ENCODE data around the gene DCAF6. TPM values are rescaled to one million over a fixed set of nuclear protein-coding genes. Genes with fewer than 3 reads are reported as not detected.
A peak's percentile ranks its signal among the peaks of the same experiment; 100 is the strongest.

Gene DCAF6
- total RNA-seq, 2 donors from 2014 or later = 28.1 to 33.0 TPM

GRCh38 chr1:167983797-167984420 lies 47.4 kb downstream of the DCAF6 start:
- ATAC-seq (no peak), DNase-seq (ENCODE audit: low spot score in 2 of 2) (no peak)
- Mint-ChIP-seq H3K9me3 (no peaks in the 10 kb centered on the region), H3K36me3 (peaks cover 15 to 21% of the 10 kb centered on the region in 2 donors), H3K27ac (no peak overlapping the region)

- Mint-ChIP-seq H3K36me3 (peaks cover 14 to 15% of the 10 kb centered on the region in 2 donors), H3K27ac (no peak overlapping the region), H3K9me3 (no peaks in the 10 kb centered on the region)
- DNase-seq (ENCODE audit: low spot score in 2 of 2) (no peak), ATAC-seq (no peak)
Observed at GRCh38 chr1:167984886-167985489, 48.5 kb downstream of the DCAF6 start.

- peak in 1 of 2 donors; percentile 20 for ATAC-seq
- Mint-ChIP-seq H3K27ac (no peak overlapping the region), H3K9me3 (no peaks in the 10 kb centered on the region), H3K36me3 (peaks cover 4 to 5% of the 10 kb centered on the region in 2 donors)
- no peak for DNase-seq (ENCODE audit: low spot score in 2 of 2)
Observed at GRCh38 chr1:167987174-167987573, 50.7 kb downstream of the DCAF6 start.

GRCh38 chr1:167991546-167991945 lies 55.1 kb downstream of the DCAF6 start:
- ATAC-seq = no peak
- Mint-ChIP-seq H3K27ac (no peak overlapping the region), H3K36me3 (peaks cover 0 to 6% of the 10 kb centered on the region in 2 donors), H3K9me3 (no peaks in the 10 kb centered on the region)
- no peak for DNase-seq (ENCODE audit: low spot score in 2 of 2)

GRCh38 chr1:167993720-167994119 lies 57.2 kb downstream of the DCAF6 start:
- Mint-ChIP-seq H3K36me3 (peaks cover 0 to 6% of the 10 kb centered on the region in 2 donors), H3K27ac (no peak overlapping the region), H3K9me3 (no peaks in the 10 kb centered on the region)
- DNase-seq (ENCODE audit: low spot score in 2 of 2) (no peak), ATAC-seq (no peak)

- Mint-ChIP-seq H3K27ac (no peak overlapping the region), H3K36me3 (peaks cover 0 to 6% of the 10 kb centered on the region in 2 donors), H3K9me3 (no peaks in the 10 kb centered on the region)
- ATAC-seq = no peak
- no peak for DNase-seq (ENCODE audit: low spot score in 2 of 2)
Observed at GRCh38 chr1:167994560-167994959, 58.1 kb downstream of the DCAF6 start.

- Mint-ChIP-seq H3K27ac (no peak overlapping the region), H3K9me3 (no peaks in the 10 kb centered on the region), H3K36me3 (peaks cover 0 to 6% of the 10 kb centered on the region in 2 donors)
- DNase-seq (ENCODE audit: low spot score in 2 of 2) (no peak), ATAC-seq (no peak)
Observed at GRCh38 chr1:167995038-167995437, 58.6 kb downstream of the DCAF6 start.

- ATAC-seq = no peak
- no peak overlapping the region for H3K27ac Mint-ChIP-seq
- no peak for DNase-seq (ENCODE audit: low spot score in 2 of 2)
- peaks cover 0 to 6% of the 10 kb centered on the region in 2 donors for H3K36me3 Mint-ChIP-seq
- no peaks in the 10 kb centered on the region for H3K9me3 Mint-ChIP-seq
Observed at GRCh38 chr1:167996266-167996665, 59.8 kb downstream of the DCAF6 start.

GRCh38 chr1:167997037-167997575 lies 60.6 kb downstream of the DCAF6 start:
- ATAC-seq = no peak
- H3K9me3 Mint-ChIP-seq = no peaks in the 10 kb centered on the region
- no peak for DNase-seq (ENCODE audit: low spot score in 2 of 2)
- H3K27ac Mint-ChIP-seq = no peak overlapping the region
- H3K36me3 Mint-ChIP-seq = peaks cover 1 to 6% of the 10 kb centered on the region in 2 donors

- no peaks in the 10 kb centered on the region for H3K9me3 Mint-ChIP-seq
- H3K36me3 Mint-ChIP-seq = peaks cover 0 to 4% of the 10 kb centered on the region in 2 donors
- ATAC-seq = no peak
- H3K27ac Mint-ChIP-seq = no peak overlapping the region
- no peak for DNase-seq (ENCODE audit: low spot score in 2 of 2)
Observed at GRCh38 chr1:167999877-168000276, 63.4 kb downstream of the DCAF6 start.

- no peak for ATAC-seq
- Mint-ChIP-seq H3K36me3 (peaks cover 0 to 4% of the 10 kb centered on the region in 2 donors), H3K27ac (no peak overlapping the region), H3K9me3 (no peaks in the 10 kb centered on the region)
- no peak for DNase-seq (ENCODE audit: low spot score in 2 of 2)
Observed at GRCh38 chr1:168000656-168001055, 64.2 kb downstream of the DCAF6 start.

- Mint-ChIP-seq H3K36me3 (peaks cover 0 to 4% of the 10 kb centered on the region in 2 donors), H3K9me3 (no peaks in the 10 kb centered on the region), H3K27ac (no peak overlapping the region)
- DNase-seq (ENCODE audit: low spot score in 2 of 2) (no peak), ATAC-seq (no peak)
Observed at GRCh38 chr1:168001213-168001612, 64.7 kb downstream of the DCAF6 start.

- Mint-ChIP-seq H3K9me3 (no peaks in the 10 kb centered on the region), H3K36me3 (peaks cover 0 to 4% of the 10 kb centered on the region in 2 donors), H3K27ac (no peak overlapping the region)
- DNase-seq (ENCODE audit: low spot score in 2 of 2) (no peak), ATAC-seq (no peak)
Observed at GRCh38 chr1:168004531-168004930, 68.0 kb downstream of the DCAF6 start.

- Mint-ChIP-seq H3K9me3 (no peaks in the 10 kb centered on the region), H3K27ac (no peak overlapping the region), H3K36me3 (peaks cover 0 to 4% of the 10 kb centered on the region in 2 donors)
- DNase-seq (ENCODE audit: low spot score in 2 of 2) = no peak
- no peak for ATAC-seq
Observed at GRCh38 chr1:168005529-168005928, 69.0 kb downstream of the DCAF6 start.

- Mint-ChIP-seq H3K36me3 (no peaks in the 10 kb centered on the region), H3K9me3 (no peaks in the 10 kb centered on the region), H3K27ac (no peak overlapping the region)
- DNase-seq (ENCODE audit: low spot score in 2 of 2) (no peak), ATAC-seq (no peak)
Observed at GRCh38 chr1:168007691-168008090, 71.2 kb downstream of the DCAF6 start.

GRCh38 chr1:168008595-168008994 lies 72.1 kb downstream of the DCAF6 start:
- Mint-ChIP-seq H3K9me3 (no peaks in the 10 kb centered on the region), H3K36me3 (no peaks in the 10 kb centered on the region), H3K27ac (no peak overlapping the region)
- DNase-seq (ENCODE audit: low spot score in 2 of 2) = no peak
- ATAC-seq = no peak

GRCh38 chr1:168009322-168009721 lies 72.8 kb downstream of the DCAF6 start:
- no peaks in the 10 kb centered on the region for H3K36me3 Mint-ChIP-seq
- no peak overlapping the region for H3K27ac Mint-ChIP-seq
- DNase-seq (ENCODE audit: low spot score in 2 of 2) = no peak
- no peaks in the 10 kb centered on the region for H3K9me3 Mint-ChIP-seq
- ATAC-seq = no peak

- ATAC-seq (no peak), DNase-seq (ENCODE audit: low spot score in 2 of 2) (no peak)
Observed at GRCh38 chr1:168019407-168019806, 82.9 kb downstream of the DCAF6 start.

More at GRCh38 chr1:168019407-168019806, 82.9 kb downstream of the DCAF6 start:
- H3K36me3 Mint-ChIP-seq = no peaks in the 10 kb centered on the region
- no peak overlapping the region for H3K27ac Mint-ChIP-seq
- H3K9me3 Mint-ChIP-seq = no peaks in the 10 kb centered on the region
